ENCODE data around the gene HNRNPR.

- TF ChIP-seq CTCF (IDR thresholded peaks at IDR 0.05) (no peak), POLR2A (IDR thresholded peaks at IDR 0.05) (no peak), EP300 (IDR thresholded peaks at IDR 0.05) (no peak)
Observed at GRCh38 chr1:23376890-23377811, 33.1 kb upstream of the HNRNPR start.
